ENCODE data around the gene SPINK7. TPM values are rescaled to one million over a fixed set of nuclear protein-coding genes. Genes with fewer than 3 reads are reported as not detected.
"Not testable (repeated sequence)": the region's sequence is repeated elsewhere in the genome, so short reads cannot be mapped to it uniquely, and the experiment has no call there.

SPINK7 gene
- not detected for total RNA-seq
- not detected for polyA plus RNA-seq

- Histone ChIP-seq H3K36me3 (ENCODE audit: insufficient read depth, low read length) (no peaks in the 10 kb centered on the region), H3K4me1 (ENCODE audit: insufficient read depth, low read length) (no peaks in the 10 kb centered on the region), H3K9me3 (ENCODE audit: low read length) (no peaks in the 10 kb centered on the region), H3K27me3 (ENCODE audit: insufficient read depth, low read length, poor library complexity, severe bottlenecking) (no peaks in the 10 kb centered on the region), H3K4me3 (ENCODE audit: low read length) (no peak within 1 kb of the TSS), H3K27ac (ENCODE audit: low read depth, low read length) (no peak within 1 kb of the TSS)
- Mint-ChIP-seq H3K4me1 (no peaks in the 10 kb centered on the region), H3K9me3 (peaks cover 0 to 13% (median 6%) of the 10 kb centered on the region in 5 donors), H3K36me3 (peaks cover 0 to 10% (median 0%) of the 10 kb centered on the region in 3 donors), H3K27ac (no peak within 1 kb of the TSS), H3K4me3 (no peak within 1 kb of the TSS), H3K27me3 (peaks cover 11 to 21% of the 10 kb centered on the region in 2 donors)
- ChIA-PET CTCF (no interaction called here), POLR2A (no interaction called here)
- DNase-seq: no peak
Observed at GRCh38 chr5:148312153-148312552, at the start of gene SPINK7. Gene SPINK7, plus strand, starts transcription at chr5:148312423. Its CDS starts 61 bp downstream, at chr5:148312484.

GRCh38 chr5:148267962-148268361 is 44.3 kb upstream of the SPINK7 start:
- CTCF ChIA-PET: no interaction called here
- Mint-ChIP-seq H3K4me3 (no peak overlapping the region), H3K27ac (no peak overlapping the region), H3K27me3 (peaks cover 0 to 2% of the 10 kb centered on the region in 2 donors), H3K4me1 (no peaks in the 10 kb centered on the region), H3K9me3 (peaks cover 0 to 7% (median 2%) of the 10 kb centered on the region in 5 donors), H3K36me3 (no peaks in the 10 kb centered on the region)
- no peaks in the 10 kb centered on the region for H3K27me3 ChIP-seq (ENCODE audit: insufficient read depth, low read length, poor library complexity, severe bottlenecking)
- H3K36me3 ChIP-seq (ENCODE audit: insufficient read depth, low read length): no peaks in the 10 kb centered on the region
- H3K27ac ChIP-seq (ENCODE audit: low read depth, low read length): no peak overlapping the region
- no peak overlapping the region for H3K4me3 ChIP-seq (ENCODE audit: low read length)
- no peaks in the 10 kb centered on the region for H3K4me1 ChIP-seq (ENCODE audit: insufficient read depth, low read length)
- H3K9me3 ChIP-seq (ENCODE audit: low read length): no peaks in the 10 kb centered on the region
- DNase-seq: no peak
- POLR2A ChIA-PET: no interaction called here

- no peaks in the 10 kb centered on the region for H3K4me1 Mint-ChIP-seq
- no peak within 1 kb of the TSS for H3K4me3 ChIP-seq (ENCODE audit: low read length)
- H3K36me3 Mint-ChIP-seq: no peaks in the 10 kb centered on the region
- H3K4me1 ChIP-seq (ENCODE audit: insufficient read depth, low read length): no peaks in the 10 kb centered on the region
- H3K36me3 ChIP-seq (ENCODE audit: insufficient read depth, low read length): no peaks in the 10 kb centered on the region
- ChIA-PET POLR2A (no interaction called here), CTCF (no interaction called here)
- H3K27me3 Mint-ChIP-seq: peaks cover 0 to 2% of the 10 kb centered on the region in 2 donors
- H3K27ac ChIP-seq (ENCODE audit: low read depth, low read length): no peak within 1 kb of the TSS
- peaks cover 0 to 7% (median 2%) of the 10 kb centered on the region in 5 donors for H3K9me3 Mint-ChIP-seq
- H3K27me3 ChIP-seq (ENCODE audit: insufficient read depth, low read length, poor library complexity, severe bottlenecking): no peaks in the 10 kb centered on the region
- H3K9me3 ChIP-seq (ENCODE audit: low read length): no peaks in the 10 kb centered on the region
- H3K4me3 Mint-ChIP-seq: no peak within 1 kb of the TSS
- no peak for DNase-seq
- no peak within 1 kb of the TSS for H3K27ac Mint-ChIP-seq
Observed at GRCh38 chr5:148268566-148268965, 43.7 kb upstream of the SPINK7 start, which contains the start of gene SPINK13. Gene SPINK13, plus strand, starts transcription at chr5:148268794. Its CDS starts 1,279 bp downstream, at chr5:148270073.

GRCh38 chr5:148275129-148275528 is 37.1 kb upstream of the SPINK7 start:
- H3K27me3 ChIP-seq (ENCODE audit: insufficient read depth, low read length, poor library complexity, severe bottlenecking); H3K36me3 Mint-ChIP-seq; CTCF ChIA-PET; POLR2A ChIA-PET; H3K27ac Mint-ChIP-seq; H3K4me3 Mint-ChIP-seq; H3K36me3 ChIP-seq (ENCODE audit: insufficient read depth, low read length); H3K4me1 Mint-ChIP-seq; H3K27ac ChIP-seq (ENCODE audit: low read depth, low read length); H3K4me3 ChIP-seq (ENCODE audit: low read length); H3K9me3 ChIP-seq (ENCODE audit: low read length); H3K4me1 ChIP-seq (ENCODE audit: insufficient read depth, low read length); DNase-seq: not testable (repeated sequence)
- H3K27me3 Mint-ChIP-seq: peaks cover 6 to 12% of the 10 kb centered on the region in 2 donors
- peaks cover 9 to 34% (median 32%) of the 10 kb centered on the region in 5 donors for H3K9me3 Mint-ChIP-seq

GRCh38 chr5:148280893-148281292 is 31.3 kb upstream of the SPINK7 start:
- H3K4me1 ChIP-seq (ENCODE audit: insufficient read depth, low read length); H3K27ac Mint-ChIP-seq; H3K36me3 ChIP-seq (ENCODE audit: insufficient read depth, low read length); DNase-seq; H3K4me3 Mint-ChIP-seq; H3K27ac ChIP-seq (ENCODE audit: low read depth, low read length); CTCF ChIA-PET; H3K4me1 Mint-ChIP-seq; H3K36me3 Mint-ChIP-seq; H3K4me3 ChIP-seq (ENCODE audit: low read length); H3K9me3 ChIP-seq (ENCODE audit: low read length); H3K27me3 ChIP-seq (ENCODE audit: insufficient read depth, low read length, poor library complexity, severe bottlenecking); POLR2A ChIA-PET: not testable (repeated sequence)
- H3K27me3 Mint-ChIP-seq: peaks cover 5 to 29% of the 10 kb centered on the region in 2 donors
- peaks cover 9 to 34% (median 24%) of the 10 kb centered on the region in 5 donors for H3K9me3 Mint-ChIP-seq

- POLR2A ChIA-PET; H3K4me3 ChIP-seq (ENCODE audit: low read length); H3K4me1 Mint-ChIP-seq; H3K9me3 ChIP-seq (ENCODE audit: low read length); H3K36me3 ChIP-seq (ENCODE audit: insufficient read depth, low read length); H3K27me3 ChIP-seq (ENCODE audit: insufficient read depth, low read length, poor library complexity, severe bottlenecking); H3K4me3 Mint-ChIP-seq; H3K36me3 Mint-ChIP-seq; H3K27ac ChIP-seq (ENCODE audit: low read depth, low read length); H3K27ac Mint-ChIP-seq; H3K4me1 ChIP-seq (ENCODE audit: insufficient read depth, low read length); CTCF ChIA-PET; DNase-seq: not testable (repeated sequence)
- H3K27me3 Mint-ChIP-seq: peaks cover 6 to 29% of the 10 kb centered on the region in 2 donors
- peaks cover 9 to 29% (median 20%) of the 10 kb centered on the region in 5 donors for H3K9me3 Mint-ChIP-seq
Observed at GRCh38 chr5:148281336-148281735, 30.9 kb upstream of the SPINK7 start.

GRCh38 chr5:148290271-148291195 is 21.7 kb upstream of the SPINK7 start:
- H3K9me3 ChIP-seq (ENCODE audit: low read length): no peaks in the 10 kb centered on the region
- Mint-ChIP-seq H3K27me3 (peaks cover 4 to 9% of the 10 kb centered on the region in 2 donors), H3K36me3 (no peaks in the 10 kb centered on the region), H3K9me3 (no peaks in the 10 kb centered on the region), H3K27ac (no peak overlapping the region), H3K4me1 (no peaks in the 10 kb centered on the region), H3K4me3 (no peak overlapping the region)
- no peak overlapping the region for H3K4me3 ChIP-seq (ENCODE audit: low read length)
- no peak for DNase-seq
- no peaks in the 10 kb centered on the region for H3K4me1 ChIP-seq (ENCODE audit: insufficient read depth, low read length)
- ChIA-PET POLR2A (no interaction called here), CTCF (no interaction called here)
- no peaks in the 10 kb centered on the region for H3K27me3 ChIP-seq (ENCODE audit: insufficient read depth, low read length, poor library complexity, severe bottlenecking)
- no peaks in the 10 kb centered on the region for H3K36me3 ChIP-seq (ENCODE audit: insufficient read depth, low read length)
- no peak overlapping the region for H3K27ac ChIP-seq (ENCODE audit: low read depth, low read length)

- H3K4me1 ChIP-seq (ENCODE audit: insufficient read depth, low read length): no peaks in the 10 kb centered on the region
- no peak overlapping the region for H3K4me3 ChIP-seq (ENCODE audit: low read length)
- DNase-seq: no peak
- Mint-ChIP-seq H3K27me3 (no peaks in the 10 kb centered on the region), H3K36me3 (no peaks in the 10 kb centered on the region), H3K4me3 (no peak overlapping the region), H3K9me3 (no peaks in the 10 kb centered on the region), H3K27ac (no peak overlapping the region), H3K4me1 (peaks cover 0 to 6% (median 5%) of the 10 kb centered on the region in 3 donors)
- no peaks in the 10 kb centered on the region for H3K9me3 ChIP-seq (ENCODE audit: low read length)
- CTCF ChIA-PET: no interaction called here
- H3K27me3 ChIP-seq (ENCODE audit: insufficient read depth, low read length, poor library complexity, severe bottlenecking): no peaks in the 10 kb centered on the region
- H3K36me3 ChIP-seq (ENCODE audit: insufficient read depth, low read length): no peaks in the 10 kb centered on the region
- POLR2A ChIA-PET: no interaction called here
- no peak overlapping the region for H3K27ac ChIP-seq (ENCODE audit: low read depth, low read length)
Observed at GRCh38 chr5:148297731-148298130, 14.5 kb upstream of the SPINK7 start.

All from CD8-positive, alpha-beta memory T cell (primary cell).